Sciatic nerve (tissue), 2 donors: ENCODE measurements around the gene MYO5B. TPM values are rescaled to one million over a fixed set of nuclear protein-coding genes. Genes with fewer than 3 reads are reported as not detected.
A peak's percentile ranks its signal among the peaks of the same experiment; 100 is the strongest.
"Not testable (repeated sequence)": the region's sequence is repeated elsewhere in the genome, so short reads cannot be mapped to it uniquely, and the experiment has no call there.

Experiments
- ATAC-seq: fragments of 200-7000 bp; cut with Tn5 transposase; one replicate; pipeline ENCODE4 v1.9.1; 2020; ENCODE audit warnings: mild to moderate bottlenecking, moderate library complexity
- DNase-seq: peaks from one replicate; pipeline ENCODE4 v3.0.0-alpha.2; 2020; ENCODE audit warnings: low spot score
- intact Hi-C: fragments of 100-400 bp; cut with DNase I; formaldehyde crosslinking; loops from one replicate; pipeline ENCODE4 v1.14.2; 2022
- total RNA-seq: library from RNA; stranded (reverse); fragmentation: NEBNext Ultra II Directional; extraction: Animal tissue kit (Norgen Biotek cat#: 25700); gene quantifications from one replicate; pipeline ENCODE4 v1.2.1, GENCODE V29; 2021
- donor health status: DM: no; HTN: no; CAD: no.
- donor health status: DM: no; HTN: no; CAD: no.

The MYO5B gene
- 9.9 TPM for total RNA-seq

GRCh38 chr18:50194631-50195532 lies at the start of gene MYO5B:
Gene MYO5B (minus strand): TSS chr18:50195147. CDS start chr18:50194793, 354 bp downstream.
- DNase-seq (no peak), ATAC-seq (peak; percentile 70)
- intact Hi-C loops: no loop called here

GRCh38 chr18:50241768-50242167 lies 46.8 kb upstream of the MYO5B start:
- DNase-seq, ATAC-seq, intact Hi-C loops: not testable (repeated sequence)

GRCh38 chr18:50240080-50240563 lies 45.2 kb upstream of the MYO5B start:
- ATAC-seq: no peak
- DNase-seq: no peak
- intact Hi-C loops: no loop called here

GRCh38 chr18:50232419-50232818 lies 37.5 kb upstream of the MYO5B start:
- DNase-seq (no peak), ATAC-seq (no peak)
- intact Hi-C loops: loop anchor here (5.0 kb wide), 1 partner anchor 1150 kb away; no protein-coding TSS in a partner anchor

- DNase-seq (no peak), ATAC-seq (no peak)
- intact Hi-C loops: loop anchor here (5.0 kb wide), 1 partner anchor 1149 kb away; no protein-coding TSS in a partner anchor
These were observed 36.7 kb upstream of the MYO5B start for GRCh38 chr18:50231621-50232020.

GRCh38 chr18:50220249-50220648 lies 25.3 kb upstream of the MYO5B start:
- intact Hi-C loops, DNase-seq, ATAC-seq: not testable (repeated sequence)

- intact Hi-C loops: no loop called here
These were observed 23.7 kb upstream of the MYO5B start for GRCh38 chr18:50218432-50219197.

GRCh38 chr18:50209311-50209710 lies 14.4 kb upstream of the MYO5B start:
- ATAC-seq (no peak), DNase-seq (no peak)
- intact Hi-C loops: no loop called here

More at GRCh38 chr18:50218432-50219197, 23.7 kb upstream of the MYO5B start:
- DNase-seq: no peak
- ATAC-seq: no peak

- intact Hi-C loops: no loop called here
- ATAC-seq (no peak), DNase-seq (no peak)
These were observed 12.8 kb upstream of the MYO5B start for GRCh38 chr18:50207722-50208121.

GRCh38 chr18:50203801-50204604 lies 9.1 kb upstream of the MYO5B start:
- ATAC-seq (peak; percentile 38), DNase-seq (no peak)
- intact Hi-C loops: no loop called here

- intact Hi-C loops: no loop called here
These were observed 6.6 kb upstream of the MYO5B start for GRCh38 chr18:50201476-50202018.

GRCh38 chr18:50199921-50200320 lies 5.0 kb upstream of the MYO5B start:
- no peak for DNase-seq
- ATAC-seq: no peak
- intact Hi-C loops: no loop called here

More at GRCh38 chr18:50201476-50202018, 6.6 kb upstream of the MYO5B start:
- ATAC-seq (no peak), DNase-seq (no peak)

GRCh38 chr18:50199346-50199855 lies 4.5 kb upstream of the MYO5B start:
- intact Hi-C loops: no loop called here
- no peak for ATAC-seq
- DNase-seq: no peak

GRCh38 chr18:50196261-50196660 lies 1.3 kb upstream of the MYO5B start:
- ATAC-seq: no peak
- intact Hi-C loops: no loop called here
- no peak for DNase-seq

GRCh38 chr18:50195689-50196088 lies 742 bp upstream of the MYO5B start:
- ATAC-seq: no peak
- intact Hi-C loops: no loop called here
- no peak for DNase-seq

GRCh38 chr18:50193796-50194630 lies 934 bp downstream of the MYO5B start:
- intact Hi-C loops: no loop called here
- no peak for DNase-seq
- no peak for ATAC-seq

GRCh38 chr18:50192995-50193795 lies 1.8 kb downstream of the MYO5B start:
- intact Hi-C loops: no loop called here
- ATAC-seq: peak; percentile 40
- DNase-seq: no peak
